ENCODE measurements around the gene MAN2B2.

GRCh38 chr4:6626066-6626465, 51.1 kb downstream of the MAN2B2 start:
- no peak for TF ChIP-seq CTCF (IDR thresholded peaks at IDR 0.05)
- TF ChIP-seq POLR2A (IDR thresholded peaks at IDR 0.05) = no peak
